GM12872 (cell line): Measurements from ENCODE around the gene ANXA1.

Experiments used
- TF ChIP-seq, protein P1 (sequence below): IDR thresholded peaks from 3 replicates; pipeline ENCODE4 v1.5.1; 2011; ENCODE audit warnings: low read depth, mild to moderate bottlenecking, low read length, moderate library complexity; ENCODE audit not compliant: insufficient read depth

Gene ANXA1

DNA sequence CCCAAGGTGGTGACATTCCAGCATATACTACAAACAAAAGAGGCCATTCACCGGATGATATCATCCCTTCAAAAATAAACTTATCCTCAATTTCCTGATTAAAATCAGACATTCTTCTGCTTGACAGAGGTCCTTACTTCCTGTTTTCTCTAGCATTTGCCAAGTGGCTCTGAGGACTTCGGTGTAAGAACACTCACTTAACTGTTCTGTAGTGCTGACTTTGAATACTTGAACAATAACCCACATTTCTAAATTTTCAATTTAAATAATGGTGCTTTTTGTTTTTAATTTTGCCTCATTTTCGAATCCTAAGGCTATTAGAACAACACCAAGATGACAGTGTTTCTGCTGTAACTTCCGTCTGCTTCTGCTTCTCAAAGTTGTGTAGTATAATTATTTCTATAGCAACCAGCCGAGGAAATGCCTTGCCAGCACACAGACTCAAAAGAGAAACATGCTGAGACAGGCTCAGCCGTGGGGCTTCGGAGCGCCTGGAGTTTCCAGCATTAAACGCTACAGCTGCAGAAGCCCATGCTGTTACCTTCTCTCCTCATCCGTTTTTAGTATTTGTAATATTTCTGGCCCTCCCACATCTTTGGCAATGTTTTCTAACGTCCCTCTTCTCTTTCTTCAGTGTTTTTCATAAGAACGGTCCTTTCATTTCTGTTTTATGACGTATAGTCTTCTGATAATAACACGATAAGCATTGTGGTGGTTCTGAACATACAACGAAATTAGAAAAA lies 19.5 kb upstream of the ANXA1 start:
- TF ChIP-seq, protein P1, sequence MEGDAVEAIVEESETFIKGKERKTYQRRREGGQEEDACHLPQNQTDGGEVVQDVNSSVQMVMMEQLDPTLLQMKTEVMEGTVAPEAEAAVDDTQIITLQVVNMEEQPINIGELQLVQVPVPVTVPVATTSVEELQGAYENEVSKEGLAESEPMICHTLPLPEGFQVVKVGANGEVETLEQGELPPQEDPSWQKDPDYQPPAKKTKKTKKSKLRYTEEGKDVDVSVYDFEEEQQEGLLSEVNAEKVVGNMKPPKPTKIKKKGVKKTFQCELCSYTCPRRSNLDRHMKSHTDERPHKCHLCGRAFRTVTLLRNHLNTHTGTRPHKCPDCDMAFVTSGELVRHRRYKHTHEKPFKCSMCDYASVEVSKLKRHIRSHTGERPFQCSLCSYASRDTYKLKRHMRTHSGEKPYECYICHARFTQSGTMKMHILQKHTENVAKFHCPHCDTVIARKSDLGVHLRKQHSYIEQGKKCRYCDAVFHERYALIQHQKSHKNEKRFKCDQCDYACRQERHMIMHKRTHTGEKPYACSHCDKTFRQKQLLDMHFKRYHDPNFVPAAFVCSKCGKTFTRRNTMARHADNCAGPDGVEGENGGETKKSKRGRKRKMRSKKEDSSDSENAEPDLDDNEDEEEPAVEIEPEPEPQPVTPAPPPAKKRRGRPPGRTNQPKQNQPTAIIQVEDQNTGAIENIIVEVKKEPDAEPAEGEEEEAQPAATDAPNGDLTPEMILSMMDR: no peak

DNA sequence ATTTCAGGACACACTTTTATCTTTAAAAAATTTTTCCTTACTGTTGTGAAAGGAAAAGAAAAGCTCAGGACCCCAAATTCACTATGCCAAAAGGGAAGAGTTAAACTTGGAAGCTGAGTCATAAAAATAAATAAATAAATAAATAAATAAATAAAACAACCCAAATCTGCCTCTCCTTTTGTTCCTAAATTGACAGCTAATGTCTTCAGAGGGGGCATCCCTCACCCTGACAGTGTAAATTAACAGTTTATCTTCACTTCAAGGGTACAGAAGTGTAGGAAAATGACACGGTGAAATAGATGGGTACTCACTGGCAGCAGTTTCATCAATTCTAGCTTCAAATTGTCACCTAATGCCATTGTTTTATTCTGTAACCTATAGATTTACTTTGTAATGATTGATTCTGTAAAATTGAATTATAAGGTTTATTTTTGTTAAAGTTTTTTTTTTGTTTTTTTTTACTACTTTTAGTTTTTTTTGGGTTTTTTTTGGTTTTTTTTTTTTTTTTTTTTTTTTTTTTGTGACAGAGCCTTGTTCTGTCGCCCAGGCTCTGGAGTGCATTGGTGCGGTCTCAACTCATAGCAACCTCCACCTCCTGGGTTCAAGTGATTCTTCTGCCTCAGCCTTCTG lies 18.5 kb upstream of the ANXA1 start:
- TF ChIP-seq, protein P1: no peak

DNA sequence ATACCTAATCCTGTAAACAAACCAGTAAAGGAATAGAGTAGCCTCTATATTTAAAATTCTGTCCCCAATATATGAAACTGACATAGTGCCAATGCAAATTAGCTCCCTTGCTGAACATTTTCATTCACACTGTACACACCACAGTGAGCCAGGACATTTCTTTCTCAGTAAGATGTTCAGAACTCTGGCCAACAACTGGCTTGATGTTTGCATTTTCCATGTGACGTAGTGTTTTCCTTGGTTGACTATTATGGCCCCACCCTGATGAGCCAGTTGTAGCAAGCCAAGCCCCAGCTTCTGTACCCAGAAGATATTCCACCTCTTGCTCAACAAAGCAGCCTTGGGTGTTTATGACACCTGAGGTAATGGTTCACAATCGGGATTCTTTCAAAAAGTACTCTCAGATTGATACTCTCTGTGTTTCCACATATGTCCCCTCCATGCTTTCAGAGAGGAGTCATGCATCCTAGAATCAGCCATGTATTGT lies 17.7 kb upstream of the ANXA1 start:
- TF ChIP-seq, protein P1: no peak

DNA sequence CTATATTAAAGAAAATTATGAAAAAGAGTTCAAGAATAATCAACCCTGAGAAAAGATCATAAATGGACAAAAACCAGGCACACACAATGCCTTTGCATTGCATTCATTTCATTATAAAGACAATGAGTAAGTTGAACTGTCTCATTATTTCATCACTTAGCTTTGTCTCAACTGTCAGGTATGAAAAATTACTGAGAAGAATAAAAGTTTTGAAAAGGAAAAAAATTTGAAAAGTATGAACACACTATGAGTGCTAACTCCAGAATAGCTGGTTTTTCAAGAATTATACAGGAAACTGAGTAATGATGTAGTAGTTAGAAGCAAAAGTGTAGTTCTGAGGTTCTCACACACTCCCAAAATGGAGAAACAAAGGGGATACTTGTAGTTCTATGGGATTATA lies 16.3 kb upstream of the ANXA1 start:
- TF ChIP-seq, protein P1: no peak

DNA sequence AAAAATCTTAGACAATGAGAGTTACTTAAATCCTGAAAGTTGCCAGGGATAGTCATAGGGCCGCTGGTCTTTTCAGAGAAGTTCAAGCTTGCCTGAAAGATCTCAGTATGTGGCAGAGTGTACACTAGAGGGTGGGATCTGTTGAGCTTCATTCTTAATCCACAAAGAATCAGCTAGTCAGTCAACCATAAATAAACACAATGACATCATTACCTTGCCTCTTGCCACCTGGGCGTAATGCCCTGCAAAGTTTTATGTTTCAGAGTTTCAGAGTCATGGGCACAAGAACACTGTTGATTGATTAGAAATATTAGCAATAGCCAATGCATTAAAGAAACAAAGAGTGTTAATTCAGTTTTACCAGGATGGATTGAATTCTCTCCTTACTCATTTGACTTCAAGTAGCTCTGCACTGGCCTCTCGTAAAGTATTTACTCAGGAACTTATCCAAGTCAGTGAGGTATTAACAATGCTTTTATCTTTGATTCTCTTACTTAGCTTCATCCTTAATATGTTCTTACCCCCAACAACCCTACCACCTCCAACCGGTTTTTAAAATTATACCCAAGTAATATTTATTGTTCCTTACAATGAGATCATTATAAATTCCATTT lies 14.3 kb upstream of the ANXA1 start:
- TF ChIP-seq, protein P1: no peak

DNA sequence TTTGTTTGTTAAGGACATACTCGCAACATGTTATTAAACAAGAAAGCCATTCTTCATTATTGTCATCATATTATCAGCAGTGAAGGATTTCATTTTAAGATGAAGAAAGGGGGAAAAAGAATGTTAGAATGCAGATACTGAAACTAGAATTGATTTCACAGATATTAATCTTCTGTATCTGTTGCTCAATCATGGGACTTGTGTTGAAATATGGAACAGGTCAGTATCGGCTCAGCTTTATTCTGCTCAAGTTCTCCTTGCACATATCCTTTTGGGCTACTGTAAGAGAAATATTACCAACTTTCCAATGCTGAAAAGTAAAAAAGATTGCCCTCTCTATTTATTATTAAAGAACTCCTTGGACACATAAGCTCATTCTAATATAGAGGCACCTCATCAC lies 13.8 kb upstream of the ANXA1 start:
- TF ChIP-seq, protein P1: no peak

DNA sequence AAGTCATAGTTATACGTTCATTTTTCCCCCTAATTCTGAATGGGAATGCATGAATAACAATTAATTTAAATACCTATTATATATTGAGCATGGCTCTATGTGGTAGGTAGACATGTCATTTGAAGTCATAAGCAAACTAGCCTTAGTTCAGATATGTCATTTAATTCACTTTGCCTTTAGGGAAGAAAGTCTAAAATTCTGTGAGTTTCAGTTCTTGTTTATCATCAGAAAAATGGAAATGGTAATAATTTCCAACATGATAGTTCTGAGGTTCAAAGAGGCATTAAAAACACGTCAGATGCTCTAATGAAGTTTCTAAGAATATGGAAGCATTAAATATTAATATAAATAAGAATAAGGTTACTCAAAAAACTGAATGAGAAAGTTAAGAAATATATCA lies 13.1 kb upstream of the ANXA1 start:
- TF ChIP-seq, protein P1: no peak
